Heart left ventricle (tissue), 16 donors: Measurements from ENCODE around the gene NME7. TPM values are rescaled to one million over a fixed set of nuclear protein-coding genes. Genes with fewer than 3 reads are reported as not detected.

ENCODE experiments used
- ATAC-seq, 4 donors: fragments of 200-7000 bp; cut with Tn5 transposase; one replicate each; pipeline ENCODE4 v1.9.1; 2020 to 2022; ENCODE audit warnings: moderate library complexity in 4 of 4, mild to moderate bottlenecking in 3 of 4, moderate number of reproducible peaks in 1 of 4
- DNase-seq, 5 donors: peaks; one replicate each; pipeline ENCODE4 v3.0.0-alpha.2; 2020
- H3K27ac ChIP-seq, 12 donors: fragments of 200-600 bp; sonication (generic) in 4 of 12; one replicate each; pipeline versions ENCODE4 v1.5.0 to v1.8.0; 2016 to 2022; ENCODE audit warnings: mild to moderate bottlenecking in 2 of 12
- H3K27me3 ChIP-seq, 9 donors: fragments of 200-600 bp; sonication (generic) in 2 of 9; one replicate each; pipeline versions ENCODE4 v1.5.1 to v1.8.0; 2016 to 2022; ENCODE audit warnings: mild to moderate bottlenecking in 3 of 9
- H3K36me3 ChIP-seq, 9 donors: fragments of 200-600 bp; sonication (generic) in 2 of 9; one replicate each; pipeline versions ENCODE4 v1.5.0 to v1.8.0; 2018 to 2022; ENCODE audit warnings: mild to moderate bottlenecking in 2 of 9
- H3K4me1 ChIP-seq, 12 donors: fragments of 200-600 bp; sonication (generic) in 4 of 12; one replicate each; pipeline versions ENCODE4 v1.5.0 to v1.8.0; 2016 to 2022; ENCODE audit warnings: mild to moderate bottlenecking in 3 of 12
- H3K4me3 ChIP-seq, 12 donors: fragments of 200-600 bp; sonication (generic) in 4 of 12; one replicate each; pipeline versions ENCODE4 v1.5.0 to v1.8.0; 2017 to 2022; ENCODE audit warnings: mild to moderate bottlenecking in 9 of 12, moderate library complexity in 4 of 12
- H3K9me3 ChIP-seq, 12 donors: fragments of 200-600 bp; sonication (generic) in 4 of 12; one replicate each; pipeline versions ENCODE4 v1.5.0 to v1.8.0; 2016 to 2022; ENCODE audit warnings: mild to moderate bottlenecking in 1 of 12
- POLR2A ChIP-seq, 2 donors: fragments of 450-650 bp; IDR thresholded peaks; one replicate each; pipeline ENCODE4 v1.6.1; 2017; ENCODE audit warnings: antibody characterized with exemption in 2 of 2, mild to moderate bottlenecking in 2 of 2, moderate library complexity in 2 of 2
- WGBS, 4 donors: extraction: QIAGEN DNeasy Blood & Tissue Kit in 2 of 4; methylation state at CpG; one replicate each; pipeline versions ENCODE4 v1.1.5 to v1.1.7; 2013 to 2018; 5-methylcytosine and 5-hydroxymethylcytosine counted together
- intact Hi-C, 10 donors: fragments of 100-400 bp; cut with DNase I; formaldehyde crosslinking; loops; one replicate each; pipeline versions ENCODE4 v1.11.1 to v1.14.2; 2022
- polyA plus RNA-seq, 2 donors: library from polyadenylated mRNA; stranded (reverse); fragments of 200-250 nt; gene quantifications; one replicate each; pipeline ENCODE4 v1.2.3, GENCODE V29; 2013
- total RNA-seq, 9 donors: library from RNA; depleted of rRNA in 2 of 9; stranded (reverse); fragments of >200 nt in 2 of 9; fragmentation: NEBNext Ultra II Directional in 3 of 9; extraction: Animal tissue kit (Norgen Biotek cat#: 25700) in 3 of 9; gene quantifications; one replicate each; pipeline versions ENCODE4 v1.1.0 to v1.2.4, GENCODE V29; 2016 to 2023
- TF ChIP-seq, protein P1 (sequence below), 12 donors: fragments of 200-600 bp; sonication (generic) in 4 of 12; IDR thresholded peaks; one replicate each; pipeline versions ENCODE4 v1.5.0 to v1.8.0; 2018 to 2022; ENCODE audit warnings: antibody characterized with exemption in 12 of 12, mild to moderate bottlenecking in 5 of 12
- donor health status: ischemic (EF 13 %, LVEDD 7.1; RV severe dilation, severe dysfunction).
- donor health status: healthy with polysubstance abuse.
- donor health status: DM: no; HTN: yes; CAD: no.
- donor health status: DM: no; HTN: no; CAD: no.
- donor health status: ischemic (EF 25% LVEDD 6.9; RV normal size, moderate dysfunction).
- donor health status: ischemic (EF 25% LVEDD 5.7; RV mildly dilated, moderate dysfunction).
- donor health status: healthy.
- donor health status: DM: yes; HTN: yes; CAD: no.
- donor health status: ischemic (EF 35%, LVEDD 5.7; RV mildly dilated, moderate dysfunction).
- donor health status: nonischemic (EF 11% LVEDD 7.7; RV severe dilation, severe dysfunction).
- donor health status: DM: yes; HTN: yes; CAD: no.
- donor health status: PGD.
- donor health status: ischemic (EF 29% LVEDD 5.4; RV normal size, mild dysfunction).
- donor health status: nonischemic (EF 23%, LVEDD 6.1; RV moderate dilation, normal function).

The NME7 gene
- total and polyA plus RNA-seq, 11 donors = 3.1 to 25.2 (median 8.4) TPM

DNA sequence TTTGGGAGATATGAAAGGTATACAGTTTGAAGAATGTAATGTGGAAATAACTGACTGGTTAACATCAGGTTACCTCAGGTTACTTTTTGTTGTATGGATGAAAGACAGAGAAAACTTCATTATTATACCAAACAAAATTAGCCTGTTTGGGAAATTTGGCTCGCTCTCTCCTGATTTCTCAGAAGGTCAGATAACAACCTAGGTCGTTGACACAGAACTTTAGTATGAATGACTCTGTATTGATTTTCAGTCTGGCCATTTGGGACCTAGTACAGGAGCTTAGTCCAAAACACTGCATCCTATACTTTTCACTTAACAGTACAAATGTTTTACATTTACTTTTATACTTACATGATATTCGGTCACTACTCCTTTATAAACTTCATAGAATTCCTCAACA, 132.8 kb downstream of the NME7 start:
- H3K9me3 ChIP-seq = no peaks in the 10 kb centered on the region
- intact Hi-C loops = no loop called here
- H3K27ac ChIP-seq = no peak overlapping the region
- ATAC-seq (no peak), DNase-seq (no peak)
- peaks cover 0 to 3% (median 0%) of the 10 kb centered on the region in 9 donors for H3K36me3 ChIP-seq
- no peaks in the 10 kb centered on the region for H3K27me3 ChIP-seq
- TF ChIP-seq, protein P1, sequence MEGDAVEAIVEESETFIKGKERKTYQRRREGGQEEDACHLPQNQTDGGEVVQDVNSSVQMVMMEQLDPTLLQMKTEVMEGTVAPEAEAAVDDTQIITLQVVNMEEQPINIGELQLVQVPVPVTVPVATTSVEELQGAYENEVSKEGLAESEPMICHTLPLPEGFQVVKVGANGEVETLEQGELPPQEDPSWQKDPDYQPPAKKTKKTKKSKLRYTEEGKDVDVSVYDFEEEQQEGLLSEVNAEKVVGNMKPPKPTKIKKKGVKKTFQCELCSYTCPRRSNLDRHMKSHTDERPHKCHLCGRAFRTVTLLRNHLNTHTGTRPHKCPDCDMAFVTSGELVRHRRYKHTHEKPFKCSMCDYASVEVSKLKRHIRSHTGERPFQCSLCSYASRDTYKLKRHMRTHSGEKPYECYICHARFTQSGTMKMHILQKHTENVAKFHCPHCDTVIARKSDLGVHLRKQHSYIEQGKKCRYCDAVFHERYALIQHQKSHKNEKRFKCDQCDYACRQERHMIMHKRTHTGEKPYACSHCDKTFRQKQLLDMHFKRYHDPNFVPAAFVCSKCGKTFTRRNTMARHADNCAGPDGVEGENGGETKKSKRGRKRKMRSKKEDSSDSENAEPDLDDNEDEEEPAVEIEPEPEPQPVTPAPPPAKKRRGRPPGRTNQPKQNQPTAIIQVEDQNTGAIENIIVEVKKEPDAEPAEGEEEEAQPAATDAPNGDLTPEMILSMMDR (IDR thresholded peaks at IDR 0.05) = no peak
- TF ChIP-seq POLR2A (IDR thresholded peaks at IDR 0.05) = no peak
- H3K4me3 ChIP-seq = no peak overlapping the region
- H3K4me1 ChIP-seq = peaks cover 0 to 30% (median 9%) of the 10 kb centered on the region in 12 donors
- WGBS, 4 donors = 81 to 91% (median 88%) methylated on average over 3 of the region's 3 CpGs

DNA sequence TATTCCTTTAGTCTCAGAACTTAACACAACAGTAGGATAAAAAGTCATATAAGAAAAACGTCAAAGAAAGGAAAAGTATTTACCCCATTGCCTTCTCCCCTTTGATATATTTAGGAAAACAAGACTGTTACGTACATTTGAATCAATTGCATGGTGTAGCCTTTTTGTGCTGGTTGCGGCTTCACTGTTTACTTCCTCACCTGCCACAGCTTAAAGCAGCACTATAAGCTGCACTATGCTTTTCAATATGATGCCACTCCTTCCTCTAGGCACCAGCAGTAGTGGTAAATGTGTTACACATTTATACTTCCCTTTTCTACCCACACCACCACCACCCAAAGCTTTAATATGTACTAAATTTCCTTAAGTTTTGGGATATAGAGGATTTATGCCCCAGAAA, 150.0 kb downstream of the NME7 start:
- Histone ChIP-seq H3K9me3 (no peaks in the 10 kb centered on the region), H3K27ac (no peak overlapping the region), H3K4me3 (no peak overlapping the region), H3K36me3 (no peaks in the 10 kb centered on the region), H3K27me3 (no peaks in the 10 kb centered on the region), H3K4me1 (no peaks in the 10 kb centered on the region)
- ATAC-seq (no peak), DNase-seq (no peak)
- WGBS, 4 donors = 81 to 93% (median 88%) methylated on average over 3 of the region's 3 CpGs
- intact Hi-C loops = no loop called here
- TF ChIP-seq, protein P1 (IDR thresholded peaks at IDR 0.05) = no peak
- TF ChIP-seq POLR2A (IDR thresholded peaks at IDR 0.05) = no peak

DNA sequence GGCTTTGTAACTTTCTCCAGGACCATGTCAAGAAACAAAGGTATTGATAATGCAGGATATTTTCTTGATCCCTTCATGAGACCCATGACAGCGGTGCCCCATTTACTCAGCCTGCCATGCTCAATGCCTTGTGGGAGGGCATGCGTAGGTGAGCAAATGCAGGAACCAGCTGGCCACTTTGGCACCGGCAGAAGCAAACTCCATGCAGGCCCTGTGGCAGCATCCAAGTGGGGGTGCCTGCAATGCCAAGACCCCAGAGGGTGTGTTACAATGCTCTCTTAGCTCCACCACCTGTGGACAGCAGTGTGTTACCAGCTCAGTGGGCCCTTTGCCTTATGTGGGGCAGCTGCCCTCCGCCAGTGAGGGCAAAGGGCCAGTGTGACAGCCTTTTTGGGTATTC, 153.0 kb downstream of the NME7 start:
- H3K9me3 ChIP-seq = no peaks in the 10 kb centered on the region
- no peaks in the 10 kb centered on the region for H3K27me3 ChIP-seq
- H3K4me3 ChIP-seq = no peak overlapping the region
- TF ChIP-seq, protein P1 (IDR thresholded peaks at IDR 0.05) = no peak
- TF ChIP-seq POLR2A (IDR thresholded peaks at IDR 0.05) = no peak
- no peaks in the 10 kb centered on the region for H3K4me1 ChIP-seq
- 97 to 99% (median 98%) methylated on average over 4 of the region's 4 CpGs for WGBS, 4 donors
- ATAC-seq (no peak), DNase-seq (no peak)
- intact Hi-C loops = no loop called here
- H3K27ac ChIP-seq = no peak overlapping the region
- H3K36me3 ChIP-seq = no peaks in the 10 kb centered on the region

DNA sequence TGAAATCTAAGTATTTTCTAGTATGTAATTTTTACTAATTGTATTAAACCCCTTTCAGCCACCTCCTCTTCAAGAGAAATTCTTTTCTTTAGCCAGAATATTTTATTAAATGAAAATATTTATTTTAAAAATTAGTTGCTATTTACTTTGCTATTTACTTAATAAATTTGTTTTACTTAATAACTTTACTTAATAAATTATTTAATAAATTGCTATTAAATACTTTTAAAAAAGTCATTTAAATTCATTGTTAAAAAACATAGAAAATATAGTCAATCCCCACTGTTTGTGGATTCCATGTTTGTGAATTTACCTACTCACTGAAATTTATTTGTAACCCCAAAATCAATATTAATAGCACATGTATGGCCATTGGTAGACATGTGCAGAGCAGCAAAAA, 155.5 kb downstream of the NME7 start:
- Histone ChIP-seq H3K27me3 (no peaks in the 10 kb centered on the region), H3K27ac (no peak overlapping the region), H3K9me3 (no peaks in the 10 kb centered on the region), H3K4me1 (no peaks in the 10 kb centered on the region), H3K4me3 (no peak overlapping the region), H3K36me3 (no peaks in the 10 kb centered on the region)
- TF ChIP-seq, protein P1 (IDR thresholded peaks at IDR 0.05) = no peak
- TF ChIP-seq POLR2A (IDR thresholded peaks at IDR 0.05) = no peak
- ATAC-seq (no peak), DNase-seq (no peak)
- intact Hi-C loops = no loop called here
